ENCODE measurements around the gene DSG3.

GRCh38 chr18:31436825-31437224 lies 10.7 kb upstream of the DSG3 start:
- TF ChIP-seq CTCF (IDR thresholded peaks at IDR 0.05) (no peak), POLR2A (IDR thresholded peaks at IDR 0.05) (no peak)
